Hepatocyte (in vitro differentiated cells): ENCODE results near the gene TUBAL3.

Source experiments
- CTCF ChIP-seq: fragments of 200-600 bp; sonication (generic); IDR thresholded peaks from 2 replicates; pipeline ENCODE4 v1.5.1; 2016; ENCODE audit warnings: antibody characterized with exemption, mild to moderate bottlenecking; ENCODE audit not compliant: poor library complexity
- EZH2 ChIP-seq: fragments of 200-600 bp; sonication (generic); IDR thresholded peaks from 2 replicates; pipeline ENCODE4 v1.6.1; 2016; ENCODE audit warnings: antibody characterized with exemption, mild to moderate bottlenecking, borderline replicate concordance

- TF ChIP-seq EZH2 (no peak), CTCF (no peak)
Measured at GRCh38 chr10:5381187-5381586, 23.4 kb downstream of the TUBAL3 start.
